HepG2 (cell line): ENCODE results near the gene DUS1L.

Source experiments
- CTCF ChIP-seq: sonication (generic); formaldehyde crosslinking; IDR thresholded peaks from 2 replicates; pipeline ENCODE4 v1.5.0; 2020; ENCODE audit warnings: mild to moderate bottlenecking, missing genetic modification reagents, moderate library complexity
- ETV6 ChIP-seq: sonication (generic); formaldehyde crosslinking; conservative IDR thresholded peaks from 2 replicates; pipeline ENCODE4 v1.4.0; 2020; ENCODE audit warnings: missing genetic modification reagents
- EZH2 ChIP-seq: conservative IDR thresholded peaks from 2 replicates; pipeline ENCODE4 v1.6.1; 2012; ENCODE audit warnings: mild to moderate bottlenecking, low read depth, low read length, moderate library complexity
- FOXJ3 ChIP-seq: sonication (generic); formaldehyde crosslinking; IDR thresholded peaks from 2 replicates; pipeline ENCODE4 v1.4.0; 2020; ENCODE audit warnings: missing genetic modification reagents, mild to moderate bottlenecking, borderline replicate concordance
- FOXK2 ChIP-seq: fragments of 450-650 bp; IDR thresholded peaks from 2 replicates; pipeline ENCODE4 v1.6.1; 2016
- HMG20B ChIP-seq: conservative IDR thresholded peaks from 2 replicates; pipeline ENCODE4 v1.6.1; 2016; ENCODE audit warnings: missing genetic modification reagents, missing compliant biosample characterization
- HNF4G ChIP-seq, 2 experiments: sonication (generic) in 1 of 2; formaldehyde crosslinking in 1 of 2; IDR thresholded peaks; 2 replicates each; pipeline versions ENCODE4 v1.4.0 to v1.6.1; 2011 to 2020; ENCODE audit warnings: borderline replicate concordance in 2 of 2, low read depth in 2 of 2, mild to moderate bottlenecking in 2 of 2, low read length in 1 of 2, missing genetic modification reagents in 1 of 2, moderate library complexity in 1 of 2
- SNRNP70 ChIP-seq: fragments of 200-400 bp; formaldehyde crosslinking; IDR thresholded peaks from 2 replicates; pipeline ENCODE4 v1.6.1; 2017; ENCODE audit warnings: mild to moderate bottlenecking, low read depth, low read length, moderate library complexity
- SUZ12 ChIP-seq: fragments of 150-350 bp; IDR thresholded peaks from 2 replicates; pipeline ENCODE4 v1.6.1; 2014; ENCODE audit warnings: low read depth, low read length
- ZBTB39 ChIP-seq: sonication (generic); formaldehyde crosslinking; IDR thresholded peaks from 2 replicates; pipeline ENCODE4 v1.5.0; 2020; ENCODE audit warnings: missing genetic modification reagents
- ZNF136 ChIP-seq: sonication (generic); formaldehyde crosslinking; IDR thresholded peaks from 2 replicates; pipeline ENCODE4 v1.8.1; 2022; ENCODE audit warnings: low read depth, mild to moderate bottlenecking, moderate library complexity, missing genetic modification reagents
- ZNF468 ChIP-seq: sonication (generic); formaldehyde crosslinking; IDR thresholded peaks from 2 replicates; pipeline ENCODE4 v1.8.0; 2022; ENCODE audit warnings: mild to moderate bottlenecking, moderate library complexity, missing genetic modification reagents
- TF ChIP-seq, protein P1 (sequence below): sonication (generic); formaldehyde crosslinking; IDR thresholded peaks from 2 replicates; pipeline ENCODE4 v1.4.0; 2020; ENCODE audit warnings: missing genetic modification reagents
- TF ChIP-seq, protein P2 (sequence below): sonication (generic); formaldehyde crosslinking; IDR thresholded peaks from 2 replicates; pipeline ENCODE4 v1.4.0; 2020; ENCODE audit warnings: low read depth, mild to moderate bottlenecking, missing genetic modification reagents

DNA sequence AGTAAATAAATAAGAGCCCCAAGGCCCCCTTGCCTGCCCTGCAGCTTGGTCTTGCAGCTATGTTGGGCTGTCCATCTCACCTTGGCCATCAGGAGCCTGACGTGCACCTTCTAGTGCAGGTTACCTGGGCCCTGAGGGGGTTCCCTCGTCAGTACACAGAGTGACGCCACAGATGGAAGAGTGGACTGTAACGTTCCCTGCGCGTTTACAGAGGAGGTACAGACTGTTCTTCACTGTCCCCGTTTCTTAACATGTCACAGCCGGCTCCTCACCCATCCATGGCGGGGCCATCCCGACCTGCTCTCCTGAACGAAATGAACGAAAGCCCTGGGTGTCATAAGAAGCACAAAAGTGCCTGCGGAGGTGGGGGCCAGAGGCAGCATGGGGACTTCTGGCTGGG is 48.3 kb upstream of the DUS1L start:
- no peak for TF ChIP-seq CTCF (CRISPR knock-in tag)
- no peak for TF ChIP-seq ZNF468 (CRISPR knock-in tag)
- no peak for TF ChIP-seq HMG20B (CRISPR knock-in tag)
- TF ChIP-seq ETV6 (CRISPR knock-in tag), result no peak
- no peak for TF ChIP-seq FOXJ3 (CRISPR knock-in tag)
- TF ChIP-seq FOXK2, result no peak
- TF ChIP-seq, protein P1, sequence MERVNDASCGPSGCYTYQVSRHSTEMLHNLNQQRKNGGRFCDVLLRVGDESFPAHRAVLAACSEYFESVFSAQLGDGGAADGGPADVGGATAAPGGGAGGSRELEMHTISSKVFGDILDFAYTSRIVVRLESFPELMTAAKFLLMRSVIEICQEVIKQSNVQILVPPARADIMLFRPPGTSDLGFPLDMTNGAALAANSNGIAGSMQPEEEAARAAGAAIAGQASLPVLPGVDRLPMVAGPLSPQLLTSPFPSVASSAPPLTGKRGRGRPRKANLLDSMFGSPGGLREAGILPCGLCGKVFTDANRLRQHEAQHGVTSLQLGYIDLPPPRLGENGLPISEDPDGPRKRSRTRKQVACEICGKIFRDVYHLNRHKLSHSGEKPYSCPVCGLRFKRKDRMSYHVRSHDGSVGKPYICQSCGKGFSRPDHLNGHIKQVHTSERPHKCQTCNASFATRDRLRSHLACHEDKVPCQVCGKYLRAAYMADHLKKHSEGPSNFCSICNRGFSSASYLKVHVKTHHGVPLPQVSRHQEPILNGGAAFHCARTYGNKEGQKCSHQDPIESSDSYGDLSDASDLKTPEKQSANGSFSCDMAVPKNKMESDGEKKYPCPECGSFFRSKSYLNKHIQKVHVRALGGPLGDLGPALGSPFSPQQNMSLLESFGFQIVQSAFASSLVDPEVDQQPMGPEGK, result no peak
- no peak for TF ChIP-seq HNF4G (IDR thresholded peaks at IDR 0.05; ENCODE audit: borderline replicate concordance, low read depth, low read length)
- no peak for TF ChIP-seq HNF4G (CRISPR knock-in tag; IDR thresholded peaks at IDR 0.05; ENCODE audit: borderline replicate concordance, low read depth)
- no peak for TF ChIP-seq EZH2
- TF ChIP-seq ZNF136, result no peak
- no peak for TF ChIP-seq SNRNP70
- no peak for TF ChIP-seq ZBTB39 (CRISPR knock-in tag)
- no peak for TF ChIP-seq SUZ12
- TF ChIP-seq, protein P2, sequence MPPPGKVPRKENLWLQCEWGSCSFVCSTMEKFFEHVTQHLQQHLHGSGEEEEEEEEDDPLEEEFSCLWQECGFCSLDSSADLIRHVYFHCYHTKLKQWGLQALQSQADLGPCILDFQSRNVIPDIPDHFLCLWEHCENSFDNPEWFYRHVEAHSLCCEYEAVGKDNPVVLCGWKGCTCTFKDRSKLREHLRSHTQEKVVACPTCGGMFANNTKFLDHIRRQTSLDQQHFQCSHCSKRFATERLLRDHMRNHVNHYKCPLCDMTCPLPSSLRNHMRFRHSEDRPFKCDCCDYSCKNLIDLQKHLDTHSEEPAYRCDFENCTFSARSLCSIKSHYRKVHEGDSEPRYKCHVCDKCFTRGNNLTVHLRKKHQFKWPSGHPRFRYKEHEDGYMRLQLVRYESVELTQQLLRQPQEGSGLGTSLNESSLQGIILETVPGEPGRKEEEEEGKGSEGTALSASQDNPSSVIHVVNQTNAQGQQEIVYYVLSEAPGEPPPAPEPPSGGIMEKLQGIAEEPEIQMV, result no peak
